Measurements from ENCODE around the gene NAGK.
"Not testable (repeated sequence)": the region's sequence is repeated elsewhere in the genome, so short reads cannot be mapped to it uniquely, and the experiment has no call there.

NAGK gene

DNA sequence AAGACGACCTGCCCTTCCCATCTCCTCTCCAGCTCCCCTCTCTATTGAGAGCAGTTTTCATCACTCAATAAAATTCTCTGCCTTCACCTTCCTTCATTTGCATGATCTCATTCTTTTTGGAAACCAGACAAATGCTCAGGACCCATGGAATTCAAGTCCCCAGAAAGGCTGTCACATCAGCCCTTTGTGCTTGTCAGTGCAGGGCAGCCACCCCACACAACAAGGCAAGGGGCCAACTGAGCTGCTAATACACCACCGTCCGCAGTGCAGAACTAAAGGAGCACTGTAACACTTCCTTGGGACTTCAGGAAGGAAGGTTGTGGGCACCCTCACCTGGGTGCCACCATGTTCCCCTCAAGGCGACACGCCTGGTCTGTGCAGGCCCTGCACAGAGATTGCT lies 35.4 kb downstream of the NAGK start:
- DNase-seq (ENCODE audit: low read depth in 2 of 3, low spot score in 1 of 3): no peak

DNA sequence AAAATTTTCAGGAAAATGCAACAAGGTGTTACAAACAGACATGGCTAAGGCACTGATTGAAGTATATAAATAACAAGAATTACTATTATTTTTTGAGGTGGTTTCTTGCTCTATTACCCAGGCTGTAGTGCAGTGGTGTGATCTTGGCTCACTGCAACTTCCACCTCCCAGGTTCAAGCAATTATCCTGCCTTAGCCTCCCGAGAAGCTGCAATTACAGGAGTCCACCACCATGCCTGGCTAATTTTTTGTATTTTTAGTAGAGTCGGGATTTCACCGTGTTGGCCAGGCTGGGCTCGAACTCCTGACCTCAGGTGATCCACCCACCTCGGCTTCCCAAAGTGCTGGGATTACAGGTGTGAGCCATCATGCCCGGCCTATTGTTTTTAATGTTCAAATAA lies 38.0 kb downstream of the NAGK start:
- DNase-seq (ENCODE audit: low read depth in 2 of 3, low spot score in 1 of 3): not testable (repeated sequence)

DNA sequence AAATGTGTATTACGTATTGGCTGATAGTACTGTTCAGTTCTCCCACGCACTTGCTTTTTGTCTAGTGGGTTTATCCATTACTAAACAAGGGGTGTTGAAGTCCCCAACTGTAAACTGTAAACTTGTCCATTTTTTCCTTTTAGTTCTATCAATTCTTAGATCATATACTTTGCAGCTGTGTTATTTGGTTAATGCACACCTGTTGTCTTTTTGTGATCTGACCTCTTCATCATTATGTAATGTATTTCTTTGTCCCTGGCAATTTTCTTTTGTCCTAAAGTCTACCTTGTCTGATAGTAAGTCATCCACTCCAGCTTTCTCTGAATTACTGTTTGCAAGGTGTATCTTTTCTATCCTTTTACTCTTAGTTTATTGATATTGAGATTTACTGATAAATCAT lies 39.6 kb downstream of the NAGK start:
- no peak for DNase-seq (ENCODE audit: low read depth in 2 of 3, low spot score in 1 of 3)

DNA sequence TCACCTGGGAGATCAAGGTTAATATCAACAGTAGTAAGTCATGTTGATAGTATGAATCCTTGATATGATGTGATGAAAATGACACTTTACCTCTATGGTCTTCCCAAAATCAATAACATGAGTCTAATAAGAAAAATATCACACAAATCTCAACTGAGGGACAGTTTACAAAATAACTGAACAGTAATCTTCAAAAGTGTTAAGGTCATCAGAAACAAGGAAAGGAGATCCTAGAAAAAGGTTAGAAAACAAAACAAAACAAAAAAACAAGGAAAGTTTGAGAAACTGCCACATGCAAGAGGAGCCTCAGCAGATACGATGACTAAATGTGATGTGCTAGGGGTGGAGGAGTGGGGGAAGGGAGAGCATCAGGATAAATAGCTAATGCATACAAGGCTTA lies 45.4 kb downstream of the NAGK start:
- DNase-seq (ENCODE audit: low read depth in 2 of 3, low spot score in 1 of 3): no peak

DNA sequence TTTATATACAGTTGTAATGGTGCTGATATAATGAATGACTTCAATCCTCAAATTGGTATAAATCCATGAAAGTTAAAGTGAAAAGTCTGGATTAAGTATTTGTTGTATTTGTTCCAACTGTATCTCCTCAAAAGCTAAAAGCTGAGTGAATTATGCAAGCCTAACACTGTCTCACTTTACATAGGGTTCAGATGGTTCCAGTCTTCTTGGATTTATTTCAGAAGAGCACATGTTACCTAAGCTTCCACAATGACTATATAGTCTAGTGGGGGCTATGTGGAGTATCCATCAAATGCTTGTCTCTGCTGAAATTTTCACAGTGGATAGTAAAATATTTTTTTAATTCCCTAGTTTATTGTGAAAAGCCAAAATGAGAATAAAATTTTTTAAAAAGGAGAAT lies 48.6 kb downstream of the NAGK start:
- DNase-seq (ENCODE audit: low read depth in 2 of 3, low spot score in 1 of 3): no peak

DNA sequence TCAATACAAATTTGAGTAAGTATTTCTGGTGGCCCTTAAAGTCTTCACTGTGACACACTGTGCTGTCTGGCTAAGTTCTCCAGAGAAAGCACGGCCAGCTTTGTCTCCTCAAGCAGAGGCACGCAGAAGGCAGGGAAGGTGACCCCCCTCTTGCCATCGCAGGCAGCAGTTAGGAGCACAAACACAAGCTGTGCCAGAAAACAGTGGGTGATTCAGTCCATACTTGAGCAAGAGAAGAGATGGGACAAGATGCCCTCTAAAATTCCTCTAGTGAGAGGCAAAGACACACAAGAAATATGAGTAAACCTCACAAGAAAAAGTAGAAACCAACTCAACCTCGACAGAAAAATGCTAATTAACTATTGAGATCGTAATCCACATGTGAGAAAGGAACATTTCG lies 51.7 kb downstream of the NAGK start:
- no peak for DNase-seq (ENCODE audit: low read depth in 2 of 3, low spot score in 1 of 3)

DNA sequence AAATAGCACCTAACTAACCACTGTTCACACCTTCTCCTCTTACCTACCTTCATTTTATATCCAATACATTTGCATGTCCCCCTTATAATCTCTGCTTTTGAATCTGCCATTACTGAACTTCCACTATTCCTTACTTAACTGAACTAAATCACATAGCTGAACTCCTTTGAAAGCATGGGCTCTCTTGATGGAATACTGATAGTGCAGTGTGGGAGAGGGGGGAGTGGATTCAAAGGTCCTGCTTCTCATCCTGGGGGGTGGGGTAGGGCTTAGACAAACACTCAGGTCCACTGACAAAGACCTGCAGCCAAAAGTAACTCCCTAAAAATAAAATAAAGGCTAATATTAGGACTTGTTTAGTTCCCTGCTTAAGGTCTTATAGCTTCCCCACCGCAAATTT lies 53.0 kb downstream of the NAGK start:
- DNase-seq (ENCODE audit: low read depth in 2 of 3, low spot score in 1 of 3): no peak

DNA sequence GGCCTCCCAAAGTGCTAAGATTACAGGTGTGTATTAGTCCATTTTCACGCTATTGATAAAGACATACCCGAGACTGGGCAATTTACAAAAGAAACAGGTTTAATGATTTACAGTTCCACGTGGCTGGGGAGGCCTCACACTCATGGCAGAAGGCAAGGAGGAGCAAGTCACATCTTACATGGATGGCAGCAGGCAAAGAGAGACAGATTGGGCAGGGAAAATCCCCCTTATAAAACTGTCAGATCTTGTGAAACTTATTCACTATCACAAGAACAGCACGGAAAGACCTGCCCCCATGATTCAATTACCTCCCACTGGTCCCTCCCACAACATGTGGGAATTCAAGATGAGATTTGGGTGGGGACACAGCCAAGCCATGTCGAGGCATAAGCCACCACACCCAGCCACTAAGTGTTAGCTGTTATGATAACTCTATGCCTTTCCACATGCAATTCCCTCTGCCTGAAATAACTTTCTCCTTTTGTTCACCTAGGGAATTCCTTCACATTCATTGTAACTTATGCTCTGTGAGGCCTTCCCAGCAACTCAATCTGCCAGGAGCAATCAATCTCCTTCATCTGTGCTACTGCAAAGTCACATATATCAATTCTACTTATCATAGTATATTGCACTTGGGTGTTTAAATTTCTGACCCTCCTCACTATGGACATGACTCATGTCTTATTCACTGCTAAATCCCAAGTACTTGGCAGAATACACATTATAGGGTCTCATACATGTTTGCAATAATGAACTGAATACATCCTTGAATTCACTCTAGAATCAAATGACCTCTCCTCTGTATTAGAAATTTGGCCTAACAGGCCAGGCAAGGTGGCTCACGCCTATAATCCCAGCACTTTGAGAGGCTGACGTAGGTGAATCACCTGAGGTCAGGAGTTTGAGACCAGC lies 54.2 kb downstream of the NAGK start:
- no peak for DNase-seq (ENCODE audit: low read depth in 2 of 3, low spot score in 1 of 3)

DNA sequence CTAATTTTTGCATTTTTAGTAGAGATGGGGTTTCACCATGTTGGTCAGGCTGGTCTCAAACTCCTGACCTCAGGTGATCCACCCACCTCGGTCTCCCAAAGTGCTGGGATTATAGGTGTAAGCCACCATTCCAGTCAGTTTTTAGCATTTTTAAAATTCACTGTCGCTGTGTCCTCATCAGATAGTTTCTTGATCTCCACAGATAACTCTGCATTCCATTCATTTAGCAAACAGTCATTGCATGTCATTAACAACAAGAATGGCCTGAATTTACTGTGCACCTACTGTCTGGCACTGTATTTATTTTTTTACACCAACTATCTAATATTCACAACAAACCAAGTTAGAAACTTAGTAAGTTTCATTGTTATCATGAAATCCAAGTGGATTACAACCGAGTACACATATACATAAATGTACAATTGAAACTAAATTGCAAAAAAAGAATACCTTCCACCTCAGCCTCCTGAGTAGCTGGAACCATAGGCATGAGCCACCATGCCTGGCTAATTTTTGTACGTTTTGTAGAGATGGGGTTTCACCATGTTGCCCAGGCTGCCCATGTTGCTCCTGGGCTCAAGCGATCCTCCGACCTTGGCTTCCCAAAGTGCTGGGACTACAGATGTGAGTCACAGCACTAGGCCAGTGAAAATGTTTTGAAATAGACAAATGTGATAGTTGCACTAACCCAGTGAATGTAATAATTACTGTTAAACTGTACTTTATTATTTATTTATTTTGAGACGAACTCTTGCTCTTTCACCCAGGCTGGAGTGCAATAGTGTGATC lies 57.3 kb downstream of the NAGK start:
- DNase-seq (ENCODE audit: low read depth in 2 of 3, low spot score in 1 of 3): no peak

DNA sequence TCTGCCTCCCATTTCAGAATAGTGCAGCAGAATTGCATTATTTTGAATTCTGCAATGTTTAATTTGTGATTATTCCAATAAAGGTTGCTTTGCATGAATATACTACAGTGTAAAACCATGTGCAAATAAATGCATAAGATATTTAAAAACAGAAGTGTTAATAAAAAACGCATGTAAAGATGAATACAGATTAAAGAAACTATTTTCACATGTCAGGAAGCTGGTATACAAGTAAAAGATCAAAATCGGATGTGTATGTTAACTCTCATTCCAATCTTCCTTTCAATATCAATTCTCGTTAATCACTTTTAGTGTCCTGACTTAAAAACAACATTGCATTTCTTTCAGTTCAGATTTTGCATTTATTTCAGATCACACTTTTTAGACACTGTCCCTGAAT lies 58.5 kb downstream of the NAGK start:
- no peak for DNase-seq (ENCODE audit: low read depth in 2 of 3, low spot score in 1 of 3)

All from stimulated activated CD4-positive, alpha-beta T cell treated with anti-CD3 and anti-CD28 coated beads, Interleukin-12 subunit alpha, Interleukin-12 subunit beta, amount 100 ng/mL, for 48 hours (primary cell).